Uterus (tissue), 2 donors: Measurements from ENCODE around the gene KMT2E.

Source experiments
- POLR2A ChIP-seq, 2 donors: fragments of 450-650 bp; IDR thresholded peaks; one replicate each; pipeline ENCODE4 v1.6.1; 2016; ENCODE audit warnings: antibody characterized with exemption in 2 of 2, mild to moderate bottlenecking in 1 of 2, moderate library complexity in 1 of 2
- TF ChIP-seq, protein P1 (sequence below), 4 experiments: fragments of 200-600 bp in 2 of 4; fragments of 450-650 bp in 2 of 4; sonication (generic) in 2 of 4; IDR thresholded peaks; one replicate each; pipeline ENCODE4 v1.5.1; 2016 to 2019; ENCODE audit warnings: antibody characterized with exemption in 4 of 4, mild to moderate bottlenecking in 2 of 4, moderate library complexity in 1 of 4

DNA sequence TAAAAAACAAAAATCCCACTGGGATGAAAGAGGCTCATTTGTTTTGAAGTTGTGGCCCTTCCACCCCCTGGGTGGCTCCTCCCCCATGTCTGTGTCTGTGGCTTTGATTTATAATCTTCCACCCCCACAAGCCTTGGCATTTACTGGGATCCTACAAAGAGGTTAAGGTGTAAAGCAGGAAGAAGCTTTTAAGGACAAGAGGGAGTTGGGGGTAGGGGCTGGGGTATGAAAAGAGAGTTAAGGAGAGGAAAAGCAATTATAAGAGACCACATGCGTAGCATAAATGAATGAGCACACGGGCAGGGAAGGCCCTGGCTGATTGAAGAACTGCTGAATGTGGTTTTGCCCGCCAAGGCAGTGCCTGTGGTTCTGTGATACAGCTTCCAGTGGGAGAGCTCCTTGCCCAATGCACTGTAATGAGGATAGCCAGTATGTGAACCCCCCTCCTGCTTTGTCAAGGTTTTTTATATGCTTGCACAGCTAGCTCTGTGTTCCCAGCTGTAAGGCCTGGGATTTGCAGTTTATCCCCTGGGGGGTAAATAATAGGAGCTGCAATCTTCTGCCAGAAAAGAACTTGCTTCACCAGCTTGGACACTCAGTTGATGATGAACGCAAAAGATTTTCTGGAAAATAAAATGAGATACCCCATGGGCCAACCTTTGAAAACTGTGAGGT lies 34.7 kb upstream of the KMT2E start:
- TF ChIP-seq POLR2A (IDR thresholded peaks at IDR 0.05): no peak
- TF ChIP-seq, protein P1, sequence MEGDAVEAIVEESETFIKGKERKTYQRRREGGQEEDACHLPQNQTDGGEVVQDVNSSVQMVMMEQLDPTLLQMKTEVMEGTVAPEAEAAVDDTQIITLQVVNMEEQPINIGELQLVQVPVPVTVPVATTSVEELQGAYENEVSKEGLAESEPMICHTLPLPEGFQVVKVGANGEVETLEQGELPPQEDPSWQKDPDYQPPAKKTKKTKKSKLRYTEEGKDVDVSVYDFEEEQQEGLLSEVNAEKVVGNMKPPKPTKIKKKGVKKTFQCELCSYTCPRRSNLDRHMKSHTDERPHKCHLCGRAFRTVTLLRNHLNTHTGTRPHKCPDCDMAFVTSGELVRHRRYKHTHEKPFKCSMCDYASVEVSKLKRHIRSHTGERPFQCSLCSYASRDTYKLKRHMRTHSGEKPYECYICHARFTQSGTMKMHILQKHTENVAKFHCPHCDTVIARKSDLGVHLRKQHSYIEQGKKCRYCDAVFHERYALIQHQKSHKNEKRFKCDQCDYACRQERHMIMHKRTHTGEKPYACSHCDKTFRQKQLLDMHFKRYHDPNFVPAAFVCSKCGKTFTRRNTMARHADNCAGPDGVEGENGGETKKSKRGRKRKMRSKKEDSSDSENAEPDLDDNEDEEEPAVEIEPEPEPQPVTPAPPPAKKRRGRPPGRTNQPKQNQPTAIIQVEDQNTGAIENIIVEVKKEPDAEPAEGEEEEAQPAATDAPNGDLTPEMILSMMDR (IDR thresholded peaks at IDR 0.05): no peak
